Measurements from ENCODE around the gene PHB1.
"Not testable (repeated sequence)": the region's sequence is repeated elsewhere in the genome, so short reads cannot be mapped to it uniquely, and the experiment has no call there.

The PHB1 gene

GRCh38 chr17:49372425-49372824 lies 42.3 kb downstream of the PHB1 start:
- DNase-seq = no peak

GRCh38 chr17:49370971-49371834 lies 43.5 kb downstream of the PHB1 start:
- no peak for DNase-seq

GRCh38 chr17:49369760-49370159 lies 44.9 kb downstream of the PHB1 start:
- no peak for DNase-seq

- DNase-seq = no peak
Measured at GRCh38 chr17:49369089-49369488, 45.6 kb downstream of the PHB1 start.

GRCh38 chr17:49365667-49366066 lies 49.0 kb downstream of the PHB1 start:
- DNase-seq = no peak

GRCh38 chr17:49365126-49365525 lies 49.6 kb downstream of the PHB1 start:
- DNase-seq = not testable (repeated sequence)

- DNase-seq = no peak
Measured at GRCh38 chr17:49364119-49364518, 50.6 kb downstream of the PHB1 start.

- no peak for DNase-seq
Measured at GRCh38 chr17:49363251-49363650, 51.4 kb downstream of the PHB1 start.

- DNase-seq = no peak
Measured at GRCh38 chr17:49362723-49363117, 52.0 kb downstream of the PHB1 start.

- DNase-seq = peak; percentile 84 to 87
Measured at GRCh38 chr17:49361902-49362722, 52.6 kb downstream of the PHB1 start, which contains the start of gene ZNF652. Gene ZNF652, minus strand, starts transcription at chr17:49362250. Its CDS starts 44,525 bp downstream, at chr17:49317725.

GRCh38 chr17:49361129-49361901 lies 53.4 kb downstream of the PHB1 start:
- DNase-seq = peak; percentile 55 to 65

GRCh38 chr17:49360796-49361128 lies 53.9 kb downstream of the PHB1 start:
- DNase-seq = peak in 1 of 2 experiments; percentile 57

- no peak for DNase-seq
Measured at GRCh38 chr17:49359990-49360795, 54.5 kb downstream of the PHB1 start.

- DNase-seq = no peak
Measured at GRCh38 chr17:49358641-49359247, 55.9 kb downstream of the PHB1 start.

GRCh38 chr17:49357516-49357915 lies 57.2 kb downstream of the PHB1 start:
- no peak for DNase-seq

GRCh38 chr17:49356320-49356719 lies 58.4 kb downstream of the PHB1 start:
- no peak for DNase-seq
